Keratinocyte (primary cell): ENCODE measurements around the gene SLC25A39. TPM values are rescaled to one million over a fixed set of nuclear protein-coding genes. Genes with fewer than 3 reads are reported as not detected.

Experiments used
- DNase-seq: peaks from one replicate; pipeline ENCODE4 v3.0.0-alpha.2; 2011; ENCODE audit warnings: low read depth, missing footprints, low spot score
- FAIRE-seq: peaks from 2 replicates; lab custom pipeline; 2011; peaks lifted over from hg19 to GRCh38; lab: Jason Lieb, UNC
- H2AFZ ChIP-seq: 2 replicates; pipeline ENCODE4 v1.6.0; 2012; ENCODE audit warnings: low read length, control low read depth, inconsistent platforms; ENCODE audit not compliant: control insufficient read depth
- H3K27ac ChIP-seq: 2 replicates; pipeline ENCODE4 v1.5.1; 2011; ENCODE audit warnings: low read length; ENCODE audit not compliant: control insufficient read depth, insufficient read depth
- H3K27me3 ChIP-seq: 3 replicates; pipeline ENCODE4 v1.6.0; 2011; ENCODE audit warnings: low read length; ENCODE audit not compliant: control insufficient read depth, insufficient read depth; ENCODE audit errors: extremely low read depth
- H3K36me3 ChIP-seq, 2 experiments: 2 replicates in 1 of 2; 3 replicates in 1 of 2; pipeline ENCODE4 v1.5.1; 2011; ENCODE audit warnings: low read length in 2 of 2, mild to moderate bottlenecking in 1 of 2; ENCODE audit not compliant: control insufficient read depth in 2 of 2, insufficient read depth in 2 of 2; ENCODE audit errors: extremely low read depth in 1 of 2
- H3K4me1 ChIP-seq: 3 replicates; pipeline ENCODE4 v1.5.1; 2011; ENCODE audit warnings: low read length; ENCODE audit not compliant: control insufficient read depth, insufficient read depth; ENCODE audit errors: extremely low read depth
- H3K4me2 ChIP-seq: 3 replicates; pipeline ENCODE4 v1.6.0; 2011; ENCODE audit warnings: low read depth, low read length; ENCODE audit not compliant: control insufficient read depth, insufficient read depth; ENCODE audit errors: extremely low read depth
- H3K4me3 ChIP-seq, 3 experiments: fragments of 200-600 bp in 1 of 3; sonication (generic) in 1 of 3; 2 replicates in 2 of 3; 3 replicates in 1 of 3; pipeline ENCODE4 v1.5.1; 2011 to 2016; ENCODE audit warnings: low read length in 3 of 3, mild to moderate bottlenecking in 3 of 3, control low read depth in 2 of 3, inconsistent platforms in 1 of 3, low read depth in 1 of 3, mixed read lengths in 1 of 3, mixed run types in 1 of 3, moderate library complexity in 1 of 3; ENCODE audit not compliant: control insufficient read depth in 2 of 3, insufficient read depth in 2 of 3; ENCODE audit errors: extremely low read depth in 1 of 3
- H3K79me2 ChIP-seq: 2 replicates; pipeline ENCODE4 v1.6.0; 2012; ENCODE audit warnings: low read length; ENCODE audit not compliant: control insufficient read depth, insufficient read depth
- H3K9ac ChIP-seq: 3 replicates; pipeline ENCODE4 v1.6.0; 2011; ENCODE audit warnings: low read length; ENCODE audit not compliant: control insufficient read depth, insufficient read depth; ENCODE audit errors: extremely low read depth
- H3K9me1 ChIP-seq: 3 replicates; pipeline ENCODE4 v1.6.0; 2011; ENCODE audit warnings: low read length; ENCODE audit not compliant: control insufficient read depth, insufficient read depth; ENCODE audit errors: extremely low read depth
- H3K9me3 ChIP-seq: 2 replicates; pipeline ENCODE4 v1.5.1; 2012; ENCODE audit warnings: low read depth, low read length; ENCODE audit not compliant: control insufficient read depth
- H4K20me1 ChIP-seq: 3 replicates; pipeline ENCODE4 v1.6.0; 2011; ENCODE audit warnings: low read length; ENCODE audit not compliant: control insufficient read depth, insufficient read depth; ENCODE audit errors: extremely low read depth
- CTCF ChIP-seq, 3 experiments: IDR thresholded peaks in 1 of 3; conservative IDR thresholded peaks in 1 of 3; optimal IDR thresholded peaks in 1 of 3; 2 replicates in 2 of 3; 3 replicates in 1 of 3; pipeline versions ENCODE3 to v1.5.1; 2011; ENCODE audit warnings: low read length in 3 of 3, mild to moderate bottlenecking in 3 of 3, moderate library complexity in 2 of 3, control low read depth in 1 of 3, inconsistent platforms in 1 of 3; ENCODE audit not compliant: insufficient read depth in 2 of 3; ENCODE audit errors: extremely low read depth in 1 of 3
- EZH2 ChIP-seq: IDR thresholded peaks from one replicate; pipeline ENCODE4 v1.6.1; 2012; ENCODE audit warnings: inconsistent platforms, mild to moderate bottlenecking, low read length, moderate library complexity
- dilution Hi-C: fragments of 300-500 bp; cut with MboI; formaldehyde crosslinking; loops from one replicate; pipeline ENCODE4 v1.7.0; 2020; ENCODE audit warnings: low sequenced_read_pairs; ENCODE audit not compliant: extremely low pct_ligation_motif_present
- polyA plus RNA-seq, 5 experiments: library from polyadenylated mRNA; depleted of rRNA in 3 of 5; stranded (reverse) in 3 of 5; stranded (forward) in 1 of 5; unstranded in 1 of 5; fragments of >200 nt; gene quantifications; 1 replicate in 1 of 5; 2 replicates in 3 of 5; 3 replicates in 1 of 5; pipeline versions ENCODE4 v1.2.1 to v1.2.3, GENCODE V29; 2011 to 2012; ENCODE audit warnings: missing spikeins in 2 of 5, low read depth in 1 of 5, low replicate concordance in 1 of 5

SLC25A39 gene
- polyA plus RNA-seq, 1 donor (not counting 4 experiments of a cell fraction or from before 2014, with no cell fraction given) = 108 TPM

GRCh38 chr17:44279666-44280391 lies 44.8 kb downstream of the SLC25A39 start:
- no peaks in the 10 kb centered on the region for H4K20me1 ChIP-seq
- H3K79me2 ChIP-seq = no peaks in the 10 kb centered on the region
- no peaks in the 10 kb centered on the region for H3K9me3 ChIP-seq
- no peak overlapping the region for H3K27ac ChIP-seq
- H2AFZ ChIP-seq = no peak overlapping the region
- H3K36me3 ChIP-seq = no peaks in the 10 kb centered on the region
- H3K27me3 ChIP-seq = no peaks in the 10 kb centered on the region
- dilution Hi-C loops = no loop called here
- TF ChIP-seq CTCF (optimal IDR thresholded peaks at IDR 0.05 in 1 of 3, IDR thresholded peaks at IDR 0.05 in 1 of 3, conservative IDR thresholded peaks at IDR 0.05 in 1 of 3; ENCODE audit: extremely low read depth in 1 of 3, insufficient read depth in 2 of 3, low read length in 3 of 3) = no peak
- H3K4me1 ChIP-seq = no peaks in the 10 kb centered on the region
- no peak overlapping the region for H3K4me2 ChIP-seq
- no peak for FAIRE-seq
- H3K9ac ChIP-seq = no peak overlapping the region
- H3K4me3 ChIP-seq = no peak overlapping the region
- DNase-seq = no peak
- no peaks in the 10 kb centered on the region for H3K9me1 ChIP-seq

GRCh38 chr17:44279346-44279665 lies 45.3 kb downstream of the SLC25A39 start:
- no peaks in the 10 kb centered on the region for H3K9me3 ChIP-seq
- H3K4me2 ChIP-seq = no peak overlapping the region
- no peak for DNase-seq
- H3K4me1 ChIP-seq = no peaks in the 10 kb centered on the region
- H3K27me3 ChIP-seq = no peaks in the 10 kb centered on the region
- TF ChIP-seq EZH2 (no peak), CTCF (optimal IDR thresholded peaks at IDR 0.05 in 1 of 3, IDR thresholded peaks at IDR 0.05 in 1 of 3, conservative IDR thresholded peaks at IDR 0.05 in 1 of 3; ENCODE audit: extremely low read depth in 1 of 3, insufficient read depth in 2 of 3, low read length in 3 of 3) (no peak)
- no peak overlapping the region for H3K4me3 ChIP-seq
- H3K9me1 ChIP-seq = no peaks in the 10 kb centered on the region
- dilution Hi-C loops = no loop called here
- no peaks in the 10 kb centered on the region for H4K20me1 ChIP-seq
- no peaks in the 10 kb centered on the region for H3K79me2 ChIP-seq
- no peak overlapping the region for H2AFZ ChIP-seq
- no peak for FAIRE-seq
- H3K27ac ChIP-seq = no peak overlapping the region
- H3K36me3 ChIP-seq = no peaks in the 10 kb centered on the region
- no peak overlapping the region for H3K9ac ChIP-seq
